ENCODE measurements around the gene RAG1. TPM values are rescaled to one million over a fixed set of nuclear protein-coding genes. Genes with fewer than 3 reads are reported as not detected.

Gene RAG1
- total RNA-seq, 1 experiment from 2014 or later = 0.16 TPM

DNA sequence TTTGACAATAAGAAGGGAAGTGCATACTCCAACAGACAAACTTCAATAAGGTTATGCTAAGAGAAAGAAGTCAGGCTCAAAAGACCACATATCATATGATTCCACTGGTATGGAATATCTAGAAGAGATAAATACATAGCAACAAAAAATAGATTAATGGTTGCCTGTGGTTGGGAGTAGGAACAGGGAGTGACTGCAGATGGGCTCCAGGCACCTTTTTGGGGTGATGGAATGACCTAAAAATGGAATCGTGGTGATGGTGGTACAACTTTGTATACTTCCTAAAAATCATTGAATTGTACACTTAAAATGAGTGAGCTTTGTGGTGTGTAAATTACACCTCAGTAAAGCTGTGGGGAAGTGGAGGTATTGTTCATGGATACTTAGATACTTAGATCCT is 59.2 kb downstream of the RAG1 start:
- no peak for DNase-seq (ENCODE audit: unreplicated experiment)
- ChIA-PET POLR2A (no interaction called here), CTCF (interaction anchor here (0.9 to 1.4 kb wide), 2 partner anchors 45 to 50 kb away, joined by 3 read pairs; no protein-coding TSS in a partner anchor)
- no peak overlapping the region for H3K27ac Mint-ChIP-seq (ENCODE audit: low read depth, unreplicated experiment)
- peaks cover 6% of the 10 kb centered on the region for H3K36me3 Mint-ChIP-seq (ENCODE audit: insufficient read depth, unreplicated experiment)
- no peaks in the 10 kb centered on the region for H3K9me3 Mint-ChIP-seq (ENCODE audit: unreplicated experiment)
- H3K4me3 Mint-ChIP-seq (ENCODE audit: unreplicated experiment) = no peak overlapping the region
- TF ChIP-seq, protein P1, sequence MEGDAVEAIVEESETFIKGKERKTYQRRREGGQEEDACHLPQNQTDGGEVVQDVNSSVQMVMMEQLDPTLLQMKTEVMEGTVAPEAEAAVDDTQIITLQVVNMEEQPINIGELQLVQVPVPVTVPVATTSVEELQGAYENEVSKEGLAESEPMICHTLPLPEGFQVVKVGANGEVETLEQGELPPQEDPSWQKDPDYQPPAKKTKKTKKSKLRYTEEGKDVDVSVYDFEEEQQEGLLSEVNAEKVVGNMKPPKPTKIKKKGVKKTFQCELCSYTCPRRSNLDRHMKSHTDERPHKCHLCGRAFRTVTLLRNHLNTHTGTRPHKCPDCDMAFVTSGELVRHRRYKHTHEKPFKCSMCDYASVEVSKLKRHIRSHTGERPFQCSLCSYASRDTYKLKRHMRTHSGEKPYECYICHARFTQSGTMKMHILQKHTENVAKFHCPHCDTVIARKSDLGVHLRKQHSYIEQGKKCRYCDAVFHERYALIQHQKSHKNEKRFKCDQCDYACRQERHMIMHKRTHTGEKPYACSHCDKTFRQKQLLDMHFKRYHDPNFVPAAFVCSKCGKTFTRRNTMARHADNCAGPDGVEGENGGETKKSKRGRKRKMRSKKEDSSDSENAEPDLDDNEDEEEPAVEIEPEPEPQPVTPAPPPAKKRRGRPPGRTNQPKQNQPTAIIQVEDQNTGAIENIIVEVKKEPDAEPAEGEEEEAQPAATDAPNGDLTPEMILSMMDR (IDR thresholded peaks at IDR 0.05; ENCODE audit: unreplicated experiment) = no peak
- no peaks in the 10 kb centered on the region for H3K27me3 Mint-ChIP-seq (ENCODE audit: insufficient read depth, unreplicated experiment)
- no peaks in the 10 kb centered on the region for H3K4me1 Mint-ChIP-seq (ENCODE audit: insufficient read depth, unreplicated experiment)
- no TSS peak for BruUV-seq (replicated peaks)
- intact Hi-C loops (cut with micrococcal nuclease) = no loop called here

DNA sequence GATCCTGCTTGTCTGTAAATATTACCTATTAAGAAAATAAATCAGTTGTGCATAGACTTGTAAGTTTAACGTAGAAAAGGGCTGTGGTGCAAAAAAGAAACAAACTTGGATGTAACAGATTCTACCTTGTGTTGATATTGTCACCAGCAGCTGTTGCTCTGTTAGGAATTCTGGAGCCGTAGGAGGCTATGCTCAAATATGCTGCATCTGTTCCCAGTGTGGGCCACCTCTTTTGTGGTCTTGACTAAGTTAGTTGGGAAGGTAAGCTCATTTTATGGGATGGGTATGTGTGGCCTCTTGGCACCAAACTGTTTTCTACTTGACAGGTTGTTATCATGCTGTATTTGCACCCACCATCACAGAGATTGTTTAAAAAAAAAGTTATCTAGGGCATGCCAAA is 59.7 kb downstream of the RAG1 start:
- POLR2A ChIA-PET = no interaction called here
- Mint-ChIP-seq H3K4me3 (ENCODE audit: unreplicated experiment) (no peak overlapping the region), H3K27ac (ENCODE audit: low read depth, unreplicated experiment) (no peak overlapping the region), H3K4me1 (ENCODE audit: insufficient read depth, unreplicated experiment) (no peaks in the 10 kb centered on the region), H3K9me3 (ENCODE audit: unreplicated experiment) (no peaks in the 10 kb centered on the region), H3K27me3 (ENCODE audit: insufficient read depth, unreplicated experiment) (no peaks in the 10 kb centered on the region), H3K36me3 (ENCODE audit: insufficient read depth, unreplicated experiment) (peaks cover 6% of the 10 kb centered on the region)
- no TSS peak for BruUV-seq (replicated peaks)
- TF ChIP-seq, protein P1 (IDR thresholded peaks at IDR 0.05; ENCODE audit: unreplicated experiment) = no peak
- intact Hi-C loops (cut with micrococcal nuclease) = no loop called here
- CTCF ChIA-PET = interaction anchor here (0.5 to 1.4 kb wide), 4 partner anchors 44 to 63 kb away, joined by 3 to 6 read pairs (median 3); no protein-coding TSS in a partner anchor
- DNase-seq (ENCODE audit: unreplicated experiment) = no peak

DNA sequence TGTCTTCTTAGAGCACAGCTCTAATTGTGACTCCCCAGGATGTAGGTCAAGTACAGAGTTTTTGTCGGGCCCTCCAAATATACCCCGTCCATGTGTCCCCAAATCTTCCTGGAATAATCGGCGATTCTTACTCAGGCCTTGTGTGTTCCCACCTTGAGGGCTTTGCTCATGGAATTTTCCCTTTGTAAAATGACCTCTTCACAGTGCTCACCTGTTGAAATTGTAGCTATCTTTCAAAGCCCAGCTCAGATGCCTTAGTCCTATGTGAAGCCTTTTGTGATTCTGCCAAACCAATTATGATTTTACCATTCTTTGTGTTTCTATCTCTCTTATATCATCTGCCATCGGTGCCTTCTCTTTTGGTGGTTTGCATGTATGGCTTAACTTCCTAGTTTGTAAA is 60.3 kb downstream of the RAG1 start:
- TF ChIP-seq, protein P1 (IDR thresholded peaks at IDR 0.05; ENCODE audit: unreplicated experiment) = no peak
- H3K4me3 Mint-ChIP-seq (ENCODE audit: unreplicated experiment) = no peak overlapping the region
- intact Hi-C loops (cut with micrococcal nuclease) = no loop called here
- no peak overlapping the region for H3K27ac Mint-ChIP-seq (ENCODE audit: low read depth, unreplicated experiment)
- BruUV-seq (replicated peaks) = no TSS peak
- H3K27me3 Mint-ChIP-seq (ENCODE audit: insufficient read depth, unreplicated experiment) = no peaks in the 10 kb centered on the region
- H3K36me3 Mint-ChIP-seq (ENCODE audit: insufficient read depth, unreplicated experiment) = peaks cover 6% of the 10 kb centered on the region
- CTCF ChIA-PET = interaction anchor here (0.9 to 1.4 kb wide), 3 partner anchors 51 to 65 kb away, joined by 3 to 6 read pairs (median 3); no protein-coding TSS in a partner anchor
- no peaks in the 10 kb centered on the region for H3K4me1 Mint-ChIP-seq (ENCODE audit: insufficient read depth, unreplicated experiment)
- POLR2A ChIA-PET = no interaction called here
- no peaks in the 10 kb centered on the region for H3K9me3 Mint-ChIP-seq (ENCODE audit: unreplicated experiment)
- DNase-seq (ENCODE audit: unreplicated experiment) = no peak

DNA sequence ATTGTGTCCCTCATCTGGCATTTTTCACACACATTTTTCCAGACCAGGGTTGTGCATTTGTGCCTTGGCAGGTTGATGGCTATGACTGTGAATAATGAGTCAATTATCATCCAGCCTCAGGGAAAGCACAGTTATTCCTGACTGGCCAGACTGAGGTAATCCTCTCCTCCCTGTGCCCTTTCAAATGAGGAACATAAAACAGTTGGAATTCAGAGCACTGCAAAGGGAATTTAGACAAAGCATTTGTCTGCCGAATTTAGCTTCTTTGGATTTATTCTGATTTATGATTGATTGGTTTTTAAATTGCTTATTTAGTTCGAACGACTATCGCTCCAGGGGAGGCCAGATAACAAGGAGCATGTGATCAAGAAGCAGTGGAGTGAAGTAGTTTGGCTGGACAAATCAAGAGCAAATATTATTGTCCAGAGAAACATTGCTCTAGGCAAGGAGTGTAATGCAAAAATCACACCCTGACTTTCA is 61.0 kb downstream of the RAG1 start:
- Mint-ChIP-seq H3K27ac (ENCODE audit: low read depth, unreplicated experiment) (no peak overlapping the region), H3K4me3 (ENCODE audit: unreplicated experiment) (no peak overlapping the region), H3K4me1 (ENCODE audit: insufficient read depth, unreplicated experiment) (no peaks in the 10 kb centered on the region), H3K36me3 (ENCODE audit: insufficient read depth, unreplicated experiment) (peaks cover 6% of the 10 kb centered on the region), H3K27me3 (ENCODE audit: insufficient read depth, unreplicated experiment) (no peaks in the 10 kb centered on the region), H3K9me3 (ENCODE audit: unreplicated experiment) (no peaks in the 10 kb centered on the region)
- no TSS peak for BruUV-seq (replicated peaks)
- POLR2A ChIA-PET = no interaction called here
- intact Hi-C loops (cut with micrococcal nuclease) = no loop called here
- TF ChIP-seq, protein P1 (IDR thresholded peaks at IDR 0.05; ENCODE audit: unreplicated experiment) = no peak
- DNase-seq (ENCODE audit: unreplicated experiment) = no peak
- CTCF ChIA-PET = interaction anchor here (0.6 to 0.9 kb wide), 2 partner anchors 65 to 463 kb away, joined by 3 to 4 read pairs; no protein-coding TSS in a partner anchor

Other genes with a start within 250 kb of the RAG1 start
- 9.2 and 12.2 TPM in 2 replicates for gene TRAF6, start 57.7 kb upstream of the RAG1 start, total RNA-seq (2022)
- gene IFTAP, start 26.5 kb downstream of the RAG1 start, total RNA-seq (2022) = 13.1 and 18.6 TPM in 2 replicates
- not detected in 2 replicates for gene RAG2, start 30.2 kb downstream of the RAG1 start, total RNA-seq (2022)